H1 (cell line): Measurements from ENCODE around the gene MYO5B. TPM values are rescaled to one million over a fixed set of nuclear protein-coding genes. Genes with fewer than 3 reads are reported as not detected.

Experiments used
- CTCF ChIA-PET: fragments of 300-600 bp; sonication (Branson Sonifier 250); formaldehyde crosslinking; loops from one replicate; lab custom pipeline; 2021; ENCODE audit not compliant: partially characterized antibody; lab: Charles Lee
- POLR2A ChIA-PET: fragments of 300-600 bp; sonication (Branson Sonifier 250); formaldehyde crosslinking; loops from one replicate; lab custom pipeline; 2021; ENCODE audit warnings: inconsistent platforms; ENCODE audit not compliant: partially characterized antibody; lab: Charles Lee
- DNase-seq, 2 experiments: peaks; one replicate each; pipeline versions ENCODE4 v3.0.0 to v3.0.0-alpha.2; 2010 to 2022; ENCODE audit warnings: low spot score in 2 of 2, low read depth in 1 of 2, mixed read lengths in 1 of 2
- FAIRE-seq: peaks from 2 replicates; lab custom pipeline; 2011; peaks lifted over from hg19 to GRCh38; lab: Jason Lieb, UNC
- H2AFZ ChIP-seq: 2 replicates; pipeline ENCODE4 v1.8.1; 2012; ENCODE audit warnings: low read length, inconsistent platforms
- H2AK5ac ChIP-seq: 2 replicates; pipeline ENCODE4 v1.6.1; 2013; ENCODE audit warnings: low read depth, low read length
- H2BK120ac ChIP-seq: replicated peaks from 2 replicates; pipeline ENCODE3; 2013; ENCODE audit warnings: low read depth, low read length, inconsistent platforms
- H2BK12ac ChIP-seq: 2 replicates; pipeline ENCODE4 v1.6.1; 2013; ENCODE audit warnings: low read depth, low read length
- H2BK15ac ChIP-seq: 2 replicates; pipeline ENCODE4 v1.6.1; 2013; ENCODE audit warnings: low read length
- H2BK20ac ChIP-seq: 2 replicates; pipeline ENCODE4 v1.6.1; 2013; ENCODE audit warnings: low read length
- H2BK5ac ChIP-seq: 2 replicates; pipeline ENCODE4 v1.6.1; 2013; ENCODE audit warnings: low read depth, low read length
- H3K14ac ChIP-seq: 2 replicates; pipeline ENCODE4 v1.6.1; 2013; ENCODE audit warnings: inconsistent platforms; ENCODE audit not compliant: insufficient read length
- H3K18ac ChIP-seq: 2 replicates; pipeline ENCODE4 v1.6.1; 2013; ENCODE audit warnings: low read length; ENCODE audit errors: extremely low read depth
- H3K23ac ChIP-seq: 2 replicates; pipeline ENCODE4 v1.6.1; 2013; ENCODE audit warnings: inconsistent platforms; ENCODE audit not compliant: insufficient read length
- H3K23me2 ChIP-seq: 2 replicates; pipeline ENCODE4 v1.6.1; 2013; ENCODE audit warnings: low read depth, low read length
- H3K27ac ChIP-seq: 2 replicates; pipeline ENCODE4 v1.6.1; 2011; ENCODE audit warnings: low read depth, low read length, inconsistent platforms
- H3K27me3 ChIP-seq, 4 experiments: replicated peaks in 1 of 4; 1 replicate in 1 of 4; 2 replicates in 3 of 4; pipeline versions ENCODE4 v1.6.1 to v1.8.1; 2011 to 2013; ENCODE audit warnings: low read length in 3 of 4, mild to moderate bottlenecking in 3 of 4, inconsistent platforms in 2 of 4, mixed read lengths in 2 of 4, moderate library complexity in 1 of 4; ENCODE audit not compliant: control insufficient read depth in 3 of 4, insufficient read depth in 3 of 4; ENCODE audit errors: extremely low read depth in 1 of 4
- H3K36me3 ChIP-seq, 4 experiments: 2 replicates each; pipeline versions ENCODE4 v1.6.1 to v1.8.1; 2011 to 2013; ENCODE audit warnings: mild to moderate bottlenecking in 4 of 4, low read length in 3 of 4, moderate library complexity in 2 of 4, control low read depth in 1 of 4, inconsistent platforms in 1 of 4; ENCODE audit not compliant: insufficient read depth in 4 of 4, control insufficient read depth in 2 of 4
- H3K4ac ChIP-seq: replicated peaks from 2 replicates; pipeline ENCODE3; 2013; ENCODE audit warnings: low read length, low read depth, mixed read lengths, inconsistent platforms; ENCODE audit not compliant: insufficient read length
- H3K4me1 ChIP-seq, 4 experiments: replicated peaks in 1 of 4; 1 replicate in 1 of 4; 2 replicates in 3 of 4; pipeline versions ENCODE4 v1.6.1 to v1.8.1; 2011 to 2013; ENCODE audit warnings: low read length in 3 of 4, inconsistent platforms in 2 of 4, mixed read lengths in 1 of 4; ENCODE audit not compliant: insufficient read depth in 4 of 4, control insufficient read depth in 3 of 4
- H3K4me2 ChIP-seq, 2 experiments: 2 replicates each; pipeline versions ENCODE4 v1.6.1 to v1.8.1; 2011 to 2013; ENCODE audit warnings: low read depth in 2 of 2, low read length in 2 of 2, control low read depth in 1 of 2, inconsistent platforms in 1 of 2, mild to moderate bottlenecking in 1 of 2; ENCODE audit not compliant: insufficient read depth in 1 of 2
- H3K4me3 ChIP-seq, 4 experiments: fragments of 200-600, 300-600 bp in 1 of 4; sonication (generic), shearing (Covaris generic), sonication (Bioruptor Twin) in 1 of 4; 2 replicates each; pipeline versions ENCODE4 v1.5.1 to v1.8.1; 2011 to 2016; ENCODE audit warnings: low read length in 4 of 4, low read depth in 3 of 4, control low read depth in 2 of 4, inconsistent platforms in 2 of 4, mild to moderate bottlenecking in 2 of 4, mixed read lengths in 1 of 4, moderate library complexity in 1 of 4; ENCODE audit not compliant: insufficient read depth in 2 of 4; ENCODE audit errors: extremely low read depth in 1 of 4
- H3K56ac ChIP-seq: replicated peaks from 2 replicates; pipeline ENCODE3; 2013; ENCODE audit warnings: low read depth, mild to moderate bottlenecking, mixed read lengths, low read length, inconsistent platforms; ENCODE audit not compliant: insufficient read length
- H3K79me1 ChIP-seq: 2 replicates; pipeline ENCODE4 v1.6.1; 2013; ENCODE audit warnings: low read depth, low read length, control low read depth
- H3K79me2 ChIP-seq, 2 experiments: 2 replicates each; pipeline versions ENCODE4 v1.6.1 to v1.8.1; 2012 to 2013; ENCODE audit warnings: low read length in 2 of 2, mild to moderate bottlenecking in 2 of 2, inconsistent platforms in 1 of 2; ENCODE audit not compliant: insufficient read depth in 2 of 2, control insufficient read depth in 1 of 2
- H3K9ac ChIP-seq, 4 experiments: replicated peaks in 1 of 4; 1 replicate in 1 of 4; 2 replicates in 3 of 4; pipeline versions ENCODE4 v1.6.1 to v1.8.1; 2011 to 2013; ENCODE audit warnings: low read depth in 3 of 4, low read length in 3 of 4, control low read depth in 2 of 4, mild to moderate bottlenecking in 2 of 4, moderate library complexity in 2 of 4, inconsistent platforms in 1 of 4; ENCODE audit errors: extremely low read depth in 1 of 4
- H3K9me3 ChIP-seq, 2 experiments: 2 replicates each; pipeline versions ENCODE4 v1.6.1 to v1.8.1; 2012 to 2013; ENCODE audit warnings: mild to moderate bottlenecking in 2 of 2, moderate library complexity in 2 of 2, control low read depth in 1 of 2, inconsistent platforms in 1 of 2, low read depth in 1 of 2, low read length in 1 of 2, mixed read lengths in 1 of 2; ENCODE audit not compliant: insufficient read depth in 2 of 2
- H4K20me1 ChIP-seq, 2 experiments: replicated peaks in 1 of 2; 2 replicates each; pipeline versions ENCODE3 to v1.8.1; 2011 to 2013; ENCODE audit warnings: inconsistent platforms in 2 of 2, low read length in 2 of 2, mild to moderate bottlenecking in 1 of 2; ENCODE audit not compliant: insufficient read depth in 2 of 2, control insufficient read depth in 1 of 2
- H4K5ac ChIP-seq: 2 replicates; pipeline ENCODE4 v1.6.1; 2013; ENCODE audit warnings: low read length, low read depth, mixed read lengths, inconsistent platforms; ENCODE audit not compliant: insufficient read length
- H4K8ac ChIP-seq: 2 replicates; pipeline ENCODE4 v1.8.0; 2013; ENCODE audit warnings: mild to moderate bottlenecking, moderate library complexity, low read length, inconsistent platforms; ENCODE audit not compliant: insufficient read depth; ENCODE audit errors: extremely low read depth
- H4K91ac ChIP-seq: replicated peaks from 2 replicates; pipeline ENCODE3; 2013; ENCODE audit warnings: low read length, mixed read lengths, inconsistent platforms; ENCODE audit not compliant: insufficient read length
- ASH2L ChIP-seq: fragments of 200-600, 300-600 bp; sonication (generic); IDR thresholded peaks from one replicate; pipeline ENCODE4 v1.7.1; 2017; ENCODE audit warnings: low read length
- BACH1 ChIP-seq: IDR thresholded peaks from 2 replicates; pipeline ENCODE4 v1.6.1; 2012; ENCODE audit warnings: low read length, improper control_type of control experiment
- CHD2 ChIP-seq: IDR thresholded peaks from 2 replicates; pipeline ENCODE4 v1.6.1; 2012; ENCODE audit warnings: low read length, improper control_type of control experiment
- E2F6 ChIP-seq: IDR thresholded peaks from 2 replicates; pipeline ENCODE4 v1.6.1; 2012; ENCODE audit warnings: inconsistent platforms
- KDM1A ChIP-seq: fragments of 200-600, 300-600 bp; sonication (generic); IDR thresholded peaks from 2 replicates; pipeline ENCODE4 v1.7.1; 2016; ENCODE audit warnings: mild to moderate bottlenecking, low read length, borderline replicate concordance
- NRF1 ChIP-seq: IDR thresholded peaks from 2 replicates; pipeline ENCODE4 v1.6.1; 2011; ENCODE audit warnings: mild to moderate bottlenecking, low read depth, low read length, improper control_type of control experiment
- POLR2A ChIP-seq, 2 experiments: IDR thresholded peaks; 1 replicate in 1 of 2; 2 replicates in 1 of 2; pipeline ENCODE4 v1.6.1; 2011; ENCODE audit warnings: low read depth in 2 of 2, low read length in 2 of 2, mild to moderate bottlenecking in 2 of 2; ENCODE audit errors: control extremely low read depth in 1 of 2
- RNF2 ChIP-seq: fragments of 200-900, 300-1000 bp; sonication (generic); IDR thresholded peaks from 2 replicates; pipeline ENCODE4 v1.7.1; 2016; ENCODE audit warnings: borderline replicate concordance, low read depth, mild to moderate bottlenecking, antibody characterized with exemption, low read length; ENCODE audit not compliant: poor library complexity, severe bottlenecking; ENCODE audit errors: missing control alignments
- SIX5 ChIP-seq: IDR thresholded peaks from 2 replicates; pipeline ENCODE4 v1.6.1; 2011; ENCODE audit warnings: mild to moderate bottlenecking, low read depth, low read length
- SP1 ChIP-seq: IDR thresholded peaks from 2 replicates; pipeline ENCODE4 v1.6.1; 2011; ENCODE audit warnings: low read depth, low read length
- TCF12 ChIP-seq: IDR thresholded peaks from 2 replicates; pipeline ENCODE4 v1.6.1; 2011; ENCODE audit warnings: low read depth, mild to moderate bottlenecking, low read length
- WGBS, 2 experiments: shearing (Covaris generic) in 1 of 2; methylation state at CpG; one replicate each; pipeline versions ENCODE4 v1.1.6 to v1.1.7; 2013 to 2015; ENCODE audit warnings: low lambda C conversion rate in 2 of 2, mixed read lengths in 2 of 2, inconsistent platforms in 1 of 2, low coverage in 1 of 2, missing lambda C conversion rate in 1 of 2; ENCODE audit not compliant: insufficient replicate concordance in 2 of 2, insufficient coverage in 1 of 2, insufficient read length in 1 of 2; ENCODE audit errors: extremely low coverage in 1 of 2, missing lambda C conversion rate in 1 of 2; 5-methylcytosine and 5-hydroxymethylcytosine counted together
- polyA plus RNA-seq, 7 experiments: library from polyadenylated mRNA; depleted of rRNA in 3 of 7; stranded (reverse) in 5 of 7; unstranded in 2 of 7; fragments of >200 nt in 5 of 7; fragments of 200-250 nt in 2 of 7; gene quantifications; 1 replicate in 5 of 7; 2 replicates in 1 of 7; 4 replicates in 1 of 7; pipeline versions ENCODE4 v1.2.1 to v1.2.3, GENCODE V29; 2011 to 2013; ENCODE audit warnings: missing spikeins in 2 of 7, mixed read lengths in 2 of 7
- total RNA-seq: library from RNA; stranded (reverse); fragmentation: NEBNext Ultra II Directional; extraction: Animal tissue kit (Norgen Biotek cat#: 25700); gene quantifications from 2 replicates; pipeline ENCODE4 v1.2.1, GENCODE V29; 2021
- TF ChIP-seq, protein P1 (sequence below): IDR thresholded peaks from 2 replicates; pipeline ENCODE4 v1.6.1; 2011; ENCODE audit warnings: low read depth, mild to moderate bottlenecking, low read length; ENCODE audit not compliant: insufficient read depth

The MYO5B gene
- total and polyA plus RNA-seq, 2 of the 8 experiments (the other 6 are each of a cell fraction or from before 2014, with no cell fraction given) = 6.4 to 7.7 TPM

DNA sequence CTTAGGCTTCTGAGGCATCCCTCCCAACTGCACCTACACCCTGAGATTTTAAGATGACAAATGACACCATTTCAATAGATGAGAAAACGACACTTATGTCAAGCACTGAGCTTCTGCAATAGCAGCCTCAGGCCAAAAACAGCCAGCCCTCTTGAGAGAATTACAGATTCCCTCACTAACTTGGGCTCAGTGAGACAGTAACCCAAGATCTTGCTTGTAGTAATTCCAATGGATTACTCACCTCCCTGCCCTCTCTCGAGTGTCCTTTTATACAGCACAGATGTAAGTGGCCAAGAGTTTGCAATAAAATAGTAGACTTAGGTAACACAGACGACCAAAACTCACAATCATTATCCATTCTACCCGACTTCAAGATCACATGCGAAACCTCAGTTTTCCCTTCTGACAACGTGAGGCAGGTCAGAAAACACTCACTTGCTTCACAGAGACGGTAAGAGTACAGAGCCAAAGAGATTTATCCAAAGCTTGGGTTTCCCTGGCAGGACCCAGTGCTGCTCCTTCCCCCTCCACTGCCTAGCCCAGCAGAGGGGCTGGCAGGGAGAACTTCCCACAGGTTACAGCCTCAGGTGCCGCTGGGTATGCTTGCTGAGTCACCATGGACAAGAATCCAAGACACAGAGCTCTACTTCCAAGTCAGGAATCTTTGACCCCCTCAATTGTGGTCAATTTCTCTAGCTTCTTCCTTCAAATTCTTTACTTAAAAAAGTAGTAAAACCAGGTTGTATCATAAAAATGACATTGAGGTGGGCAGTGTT, 181.4 kb downstream of the MYO5B start:
- Histone ChIP-seq H3K56ac (no peak overlapping the region), H2BK20ac (no peak overlapping the region), H4K5ac (no peak overlapping the region), H3K23me2 (peaks cover 3% of the 10 kb centered on the region; the same call in 1 of the 2 replicates), H2BK12ac (no peak overlapping the region), H2AFZ (no peak overlapping the region), H3K14ac (no peak overlapping the region), H3K4ac (no peak overlapping the region), H3K36me3 (no peaks in the 10 kb centered on the region), H2BK5ac (no peak overlapping the region), H3K27ac (no peak overlapping the region), H3K23ac (no peak overlapping the region), H4K20me1 (no peaks in the 10 kb centered on the region), H4K91ac (no peak overlapping the region), H3K4me3 (no peak overlapping the region), H2BK15ac (no peak overlapping the region), H4K8ac (no peak overlapping the region), H3K9me3 (no peaks in the 10 kb centered on the region; a peak in 1 of 4 replicates), H3K9ac (no peak overlapping the region), H3K79me1 (no peaks in the 10 kb centered on the region; the same call in 1 of the 2 replicates), H2BK120ac (no peak overlapping the region), H3K18ac (no peak overlapping the region), H2AK5ac (no peak overlapping the region), H3K4me2 (no peak overlapping the region), H3K27me3 (no peaks in the 10 kb centered on the region), H3K79me2 (no peaks in the 10 kb centered on the region), H3K4me1 (no peaks in the 10 kb centered on the region)
- ChIA-PET CTCF (interaction anchor here (0.8 to 3.0 kb wide), 4 partner anchors 8 to 344 kb away, joined by 3 to 11 read pairs (median 4); no protein-coding TSS in a partner anchor), POLR2A (no interaction called here)
- 82% methylated on average over 8 of the region's 8 CpGs; no CpG with 5 or more reads in 1 of the 2 experiments for WGBS, 2 experiments
- FAIRE-seq = no peak
- no peak for DNase-seq
- TF ChIP-seq KDM1A (no peak), POLR2A (IDR thresholded peaks at IDR 0.05; ENCODE audit: control extremely low read depth in 1 of 2, low read depth in 2 of 2, low read length in 2 of 2) (no peak), SP1 (no peak), NRF1 (no peak), SIX5 (no peak), BACH1 (no peak), E2F6 (no peak), CHD2 (no peak), ASH2L (no peak), TCF12 (no peak), RNF2 (no peak)
- TF ChIP-seq, protein P1, sequence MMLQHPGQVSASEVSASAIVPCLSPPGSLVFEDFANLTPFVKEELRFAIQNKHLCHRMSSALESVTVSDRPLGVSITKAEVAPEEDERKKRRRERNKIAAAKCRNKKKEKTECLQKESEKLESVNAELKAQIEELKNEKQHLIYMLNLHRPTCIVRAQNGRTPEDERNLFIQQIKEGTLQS = no peak
